HepG2 (cell line): Measurements from ENCODE around the gene PCGF5. TPM values are rescaled to one million over a fixed set of nuclear protein-coding genes. Genes with fewer than 3 reads are reported as not detected.
A peak's percentile ranks its signal among the peaks of the same experiment; 100 is the strongest.

Experiments used
- ADNP ChIP-seq: sonication (generic); formaldehyde crosslinking; IDR thresholded peaks from 2 replicates; pipeline ENCODE4 v1.4.0; 2020; ENCODE audit warnings: missing genetic modification reagents
- ARNTL ChIP-seq: sonication (generic); formaldehyde crosslinking; IDR thresholded peaks from 2 replicates; pipeline ENCODE4 v1.4.0; 2020; ENCODE audit warnings: mild to moderate bottlenecking, missing genetic modification reagents
- ATF7 ChIP-seq, 2 experiments: fragments of 450-650 bp in 1 of 2; sonication (generic) in 1 of 2; formaldehyde crosslinking in 1 of 2; IDR thresholded peaks; 2 replicates each; pipeline versions ENCODE4 v1.4.0 to v1.6.1; 2016 to 2020; ENCODE audit warnings: antibody characterized with exemption in 1 of 2, mild to moderate bottlenecking in 1 of 2, missing genetic modification reagents in 1 of 2
- ATM ChIP-seq: fragments of 450-650 bp; IDR thresholded peaks from 2 replicates; pipeline ENCODE4 v1.7.1; 2017; ENCODE audit warnings: mild to moderate bottlenecking, borderline replicate concordance
- CHCHD3 ChIP-seq: sonication (generic); formaldehyde crosslinking; IDR thresholded peaks from 2 replicates; pipeline ENCODE4 v1.8.0; 2022; ENCODE audit warnings: mild to moderate bottlenecking, missing genetic modification reagents, moderate library complexity
- CHD4 ChIP-seq: fragments of 200-600 bp; sonication (generic); IDR thresholded peaks from 2 replicates; pipeline ENCODE4 v1.7.0; 2017; ENCODE audit warnings: mild to moderate bottlenecking, low read length, borderline replicate concordance
- FOXC1 ChIP-seq: sonication (generic); formaldehyde crosslinking; IDR thresholded peaks from 2 replicates; pipeline ENCODE4 v1.8.0; 2022; ENCODE audit warnings: mild to moderate bottlenecking, missing genetic modification reagents, borderline replicate concordance
- GTF3A ChIP-seq: sonication (generic); formaldehyde crosslinking; conservative IDR thresholded peaks from 2 replicates; pipeline ENCODE4 v1.4.0; 2020; ENCODE audit warnings: mild to moderate bottlenecking, missing genetic modification reagents
- KDM5A ChIP-seq: fragments of 200-600 bp; sonication (generic); IDR thresholded peaks from 2 replicates; pipeline ENCODE4 v1.7.0; 2018; ENCODE audit warnings: antibody characterized with exemption, mild to moderate bottlenecking, low read length, borderline replicate concordance
- NAIF1 ChIP-seq: sonication (generic); formaldehyde crosslinking; IDR thresholded peaks from 2 replicates; pipeline ENCODE4 v1.5.0; 2020; ENCODE audit warnings: mild to moderate bottlenecking, missing genetic modification reagents, borderline replicate concordance
- NBN ChIP-seq: fragments of 450-650 bp; conservative IDR thresholded peaks from 2 replicates; pipeline ENCODE4 v1.6.1; 2017
- NR2C2 ChIP-seq: sonication (generic); formaldehyde crosslinking; IDR thresholded peaks from 2 replicates; pipeline ENCODE4 v1.4.0; 2020; ENCODE audit warnings: missing genetic modification reagents, mild to moderate bottlenecking, moderate library complexity, borderline replicate concordance
- RFX5 ChIP-seq: IDR thresholded peaks from 2 replicates; pipeline ENCODE4 v1.6.1; 2011; ENCODE audit warnings: low read depth, low read length, improper control_type of control experiment
- SAFB2 ChIP-seq: sonication (generic); formaldehyde crosslinking; IDR thresholded peaks from 2 replicates; pipeline ENCODE4 v1.5.1; 2020; ENCODE audit warnings: missing genetic modification reagents, low read depth, mild to moderate bottlenecking, borderline replicate concordance
- SKI ChIP-seq: fragments of 450-650 bp; IDR thresholded peaks from one replicate; pipeline ENCODE4 v1.6.1; 2018; ENCODE audit warnings: mild to moderate bottlenecking; ENCODE audit not compliant: partially characterized antibody
- TBP ChIP-seq: sonication (generic); formaldehyde crosslinking; IDR thresholded peaks from 2 replicates; pipeline ENCODE4 v1.5.0; 2020; ENCODE audit warnings: missing genetic modification reagents
- ZNF430 ChIP-seq: sonication (generic); formaldehyde crosslinking; IDR thresholded peaks from 2 replicates; pipeline ENCODE4 v1.9.0; 2021; ENCODE audit warnings: mild to moderate bottlenecking, missing genetic modification reagents
- ZSCAN12 ChIP-seq: sonication (generic); formaldehyde crosslinking; IDR thresholded peaks from 2 replicates; pipeline ENCODE4 v1.9.0; 2021; ENCODE audit warnings: mild to moderate bottlenecking, missing genetic modification reagents
- polyA plus RNA-seq, 8 experiments: library from polyadenylated mRNA; depleted of rRNA in 3 of 8; stranded (reverse) in 7 of 8; unstranded in 1 of 8; fragments of >200 nt; fragmentation: Illumina TruSeq in 4 of 8; extraction: Trizol in 4 of 8; gene quantifications; 2 replicates each; pipeline versions ENCODE4 v1.2.1 to v1.2.3, GENCODE V29; 2011 to 2016; ENCODE audit warnings: low read depth in 4 of 8, missing spikeins in 1 of 8, mixed read lengths in 1 of 8; ENCODE audit not compliant: insufficient read depth in 1 of 8
- total RNA-seq, 5 experiments: library from RNA; depleted of rRNA; stranded (reverse); fragments of >200 nt; fragmentation: Illumina TruSeq; extraction: Trizol; gene quantifications; 2 replicates each; pipeline ENCODE4 v1.2.3, GENCODE V29; 2016; ENCODE audit warnings: low read depth in 1 of 5
- TF ChIP-seq, protein P1 (sequence below): sonication (generic); formaldehyde crosslinking; IDR thresholded peaks from 2 replicates; pipeline ENCODE4 v1.4.0; 2020; ENCODE audit warnings: low read depth, mild to moderate bottlenecking, missing genetic modification reagents
- TF ChIP-seq, protein P2 (sequence below): sonication (generic); formaldehyde crosslinking; IDR thresholded peaks from 2 replicates; pipeline ENCODE4 v1.4.0; 2020; ENCODE audit warnings: missing genetic modification reagents
- TF ChIP-seq, protein P3 (sequence below): sonication (generic); formaldehyde crosslinking; IDR thresholded peaks from 2 replicates; pipeline ENCODE4 v1.8.1; 2023; ENCODE audit warnings: mild to moderate bottlenecking, moderate library complexity, missing genetic modification reagents
- TF ChIP-seq, protein P4 (sequence below): sonication (generic); formaldehyde crosslinking; IDR thresholded peaks from 2 replicates; pipeline ENCODE4 v1.5.0; 2020; ENCODE audit warnings: missing genetic modification reagents
- TF ChIP-seq, protein P5 (sequence below): sonication (generic); formaldehyde crosslinking; IDR thresholded peaks from 2 replicates; pipeline ENCODE4 v1.4.0; 2020; ENCODE audit warnings: missing genetic modification reagents, borderline replicate concordance

The PCGF5 gene
- total and polyA plus RNA-seq, 2 of the 13 experiments (the other 11 are each of a cell fraction or from before 2014, with no cell fraction given) = 61.3 to 138 TPM

DNA sequence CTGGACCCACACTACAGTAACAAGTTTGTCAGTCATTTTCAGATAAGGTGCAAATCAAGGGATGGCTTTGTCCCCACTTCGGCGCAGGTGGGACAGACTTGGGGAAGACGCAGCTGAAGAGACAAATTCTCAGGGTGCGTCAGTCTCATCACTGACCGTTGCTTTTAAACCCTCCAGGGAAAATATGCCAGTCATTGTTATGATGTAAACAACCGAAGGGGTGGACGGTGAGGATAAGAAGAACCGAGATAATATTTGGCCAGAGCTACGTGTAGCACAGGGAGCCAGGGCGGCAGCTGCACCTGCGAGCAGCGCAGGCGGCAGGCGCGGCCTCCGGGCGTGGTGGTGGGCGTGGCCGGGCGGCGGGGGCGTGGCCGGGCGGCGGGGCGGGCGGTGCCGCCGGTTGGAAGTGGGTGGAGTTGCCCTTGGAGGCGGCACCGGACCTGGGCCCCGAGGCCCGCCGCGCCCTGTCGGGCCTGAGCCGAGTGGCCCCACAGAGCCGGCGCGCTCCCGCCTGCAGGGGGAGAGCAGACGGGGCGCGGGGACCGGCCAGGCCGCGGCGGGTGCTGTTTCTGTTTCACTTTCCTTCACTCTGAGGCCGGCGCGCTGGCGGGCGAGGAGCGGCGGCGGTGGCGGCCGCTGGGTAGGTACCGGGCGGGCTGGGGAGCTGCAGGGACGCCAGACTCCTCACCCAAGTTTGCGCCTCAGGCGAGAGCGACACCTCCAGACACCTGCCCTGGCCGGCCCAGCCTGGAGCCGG is at the start of gene PCGF5 (continued):
- no peak; the same call in 1 of the 2 replicates for TF ChIP-seq FOXC1 (CRISPR knock-in tag)
- no peak for TF ChIP-seq ARNTL (CRISPR knock-in tag)
- TF ChIP-seq, protein P1, sequence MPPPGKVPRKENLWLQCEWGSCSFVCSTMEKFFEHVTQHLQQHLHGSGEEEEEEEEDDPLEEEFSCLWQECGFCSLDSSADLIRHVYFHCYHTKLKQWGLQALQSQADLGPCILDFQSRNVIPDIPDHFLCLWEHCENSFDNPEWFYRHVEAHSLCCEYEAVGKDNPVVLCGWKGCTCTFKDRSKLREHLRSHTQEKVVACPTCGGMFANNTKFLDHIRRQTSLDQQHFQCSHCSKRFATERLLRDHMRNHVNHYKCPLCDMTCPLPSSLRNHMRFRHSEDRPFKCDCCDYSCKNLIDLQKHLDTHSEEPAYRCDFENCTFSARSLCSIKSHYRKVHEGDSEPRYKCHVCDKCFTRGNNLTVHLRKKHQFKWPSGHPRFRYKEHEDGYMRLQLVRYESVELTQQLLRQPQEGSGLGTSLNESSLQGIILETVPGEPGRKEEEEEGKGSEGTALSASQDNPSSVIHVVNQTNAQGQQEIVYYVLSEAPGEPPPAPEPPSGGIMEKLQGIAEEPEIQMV (CRISPR knock-in tag) = no peak
- TF ChIP-seq, protein P2, sequence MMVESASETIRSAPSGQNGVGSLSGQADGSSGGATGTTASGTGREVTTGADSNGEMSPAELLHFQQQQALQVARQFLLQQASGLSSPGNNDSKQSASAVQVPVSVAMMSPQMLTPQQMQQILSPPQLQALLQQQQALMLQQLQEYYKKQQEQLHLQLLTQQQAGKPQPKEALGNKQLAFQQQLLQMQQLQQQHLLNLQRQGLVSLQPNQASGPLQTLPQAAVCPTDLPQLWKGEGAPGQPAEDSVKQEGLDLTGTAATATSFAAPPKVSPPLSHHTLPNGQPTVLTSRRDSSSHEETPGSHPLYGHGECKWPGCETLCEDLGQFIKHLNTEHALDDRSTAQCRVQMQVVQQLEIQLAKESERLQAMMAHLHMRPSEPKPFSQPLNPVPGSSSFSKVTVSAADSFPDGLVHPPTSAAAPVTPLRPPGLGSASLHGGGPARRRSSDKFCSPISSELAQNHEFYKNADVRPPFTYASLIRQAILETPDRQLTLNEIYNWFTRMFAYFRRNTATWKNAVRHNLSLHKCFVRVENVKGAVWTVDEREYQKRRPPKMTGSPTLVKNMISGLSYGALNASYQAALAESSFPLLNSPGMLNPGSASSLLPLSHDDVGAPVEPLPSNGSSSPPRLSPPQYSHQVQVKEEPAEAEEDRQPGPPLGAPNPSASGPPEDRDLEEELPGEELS = peak; percentile 8; the same call in 1 of the 2 replicates
- no peak for TF ChIP-seq ZSCAN12 (CRISPR knock-in tag)
- TF ChIP-seq ADNP (CRISPR knock-in tag) = no peak
- TF ChIP-seq, protein P3, sequence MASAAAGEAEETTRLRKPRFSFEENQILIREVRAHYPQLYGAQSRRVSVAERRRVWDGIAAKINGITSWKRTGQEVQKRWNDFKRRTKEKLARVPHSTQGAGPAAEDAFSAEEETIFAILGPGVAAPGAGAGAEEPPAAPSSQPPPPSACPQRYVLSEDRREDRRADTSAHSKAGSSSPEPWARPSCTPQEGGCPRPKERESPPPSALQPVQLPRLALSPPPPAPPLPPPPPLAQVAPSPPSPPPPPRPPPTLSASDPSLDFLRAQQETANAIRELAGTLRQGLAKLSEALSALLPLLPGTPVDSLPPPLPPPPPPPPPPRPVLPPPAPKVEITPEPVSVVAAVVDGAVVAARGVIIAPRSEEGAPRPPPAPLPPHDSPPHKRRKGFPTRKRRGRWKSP = peak; percentile 47; the same call in 1 of the 2 replicates
- TF ChIP-seq, protein P4, sequence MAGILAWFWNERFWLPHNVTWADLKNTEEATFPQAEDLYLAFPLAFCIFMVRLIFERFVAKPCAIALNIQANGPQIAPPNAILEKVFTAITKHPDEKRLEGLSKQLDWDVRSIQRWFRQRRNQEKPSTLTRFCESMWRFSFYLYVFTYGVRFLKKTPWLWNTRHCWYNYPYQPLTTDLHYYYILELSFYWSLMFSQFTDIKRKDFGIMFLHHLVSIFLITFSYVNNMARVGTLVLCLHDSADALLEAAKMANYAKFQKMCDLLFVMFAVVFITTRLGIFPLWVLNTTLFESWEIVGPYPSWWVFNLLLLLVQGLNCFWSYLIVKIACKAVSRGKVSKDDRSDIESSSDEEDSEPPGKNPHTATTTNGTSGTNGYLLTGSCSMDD (CRISPR knock-in tag) = no peak
- TF ChIP-seq RFX5 = 0 out of 2 replicates have a peak, but pooled peaks have one; percentile 16
- TF ChIP-seq KDM5A = no peak; the same call in 1 of the 2 replicates
- TF ChIP-seq TBP = no peak
- TF ChIP-seq GTF3A = no peak
- no peak for TF ChIP-seq NAIF1 (CRISPR knock-in tag)
- no peak for TF ChIP-seq SAFB2
- TF ChIP-seq CHD4 = no peak
- peak; percentile 65 for TF ChIP-seq SKI
- TF ChIP-seq NBN = no peak
- TF ChIP-seq ATF7 (IDR thresholded peaks at IDR 0.05) = no peak
- no peak for TF ChIP-seq ATF7 (CRISPR knock-in tag; IDR thresholded peaks at IDR 0.05)
- peak; percentile 15; the same call in 1 of the 2 replicates for TF ChIP-seq NR2C2 (CRISPR knock-in tag)
- TF ChIP-seq, protein P5, sequence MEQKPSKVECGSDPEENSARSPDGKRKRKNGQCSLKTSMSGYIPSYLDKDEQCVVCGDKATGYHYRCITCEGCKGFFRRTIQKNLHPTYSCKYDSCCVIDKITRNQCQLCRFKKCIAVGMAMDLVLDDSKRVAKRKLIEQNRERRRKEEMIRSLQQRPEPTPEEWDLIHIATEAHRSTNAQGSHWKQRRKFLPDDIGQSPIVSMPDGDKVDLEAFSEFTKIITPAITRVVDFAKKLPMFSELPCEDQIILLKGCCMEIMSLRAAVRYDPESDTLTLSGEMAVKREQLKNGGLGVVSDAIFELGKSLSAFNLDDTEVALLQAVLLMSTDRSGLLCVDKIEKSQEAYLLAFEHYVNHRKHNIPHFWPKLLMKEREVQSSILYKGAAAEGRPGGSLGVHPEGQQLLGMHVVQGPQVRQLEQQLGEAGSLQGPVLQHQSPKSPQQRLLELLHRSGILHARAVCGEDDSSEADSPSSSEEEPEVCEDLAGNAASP (CRISPR knock-in tag) = no peak
- TF ChIP-seq ATM = no peak
- TF ChIP-seq CHCHD3 = no peak
- TF ChIP-seq ZNF430 = no peak
